GM10248 (cell line): ENCODE data around the gene AOPEP.
"Not testable (repeated sequence)": the region's sequence is repeated elsewhere in the genome, so short reads cannot be mapped to it uniquely, and the experiment has no call there.

Experiments
- CTCF ChIA-PET: fragments of 300-600 bp; sonication (Branson Sonifier 250); formaldehyde crosslinking; extraction: SDS; loops from one replicate; lab custom pipeline; 2021; ENCODE audit warnings: antibody characterized with exemption; lab: Yijun Ruan, JAX
- POLR2A ChIA-PET: fragments of 350-650 bp; sonication (Branson Sonifier 250); formaldehyde crosslinking; extraction: SDS; loops from one replicate; lab custom pipeline; 2020; ENCODE audit warnings: antibody characterized with exemption; lab: Yijun Ruan, JAX
- DNase-seq: peaks from one replicate; pipeline ENCODE4 v3.0.0; 2012; ENCODE audit errors: extremely low spot score
- CTCF ChIP-seq: IDR thresholded peaks from 2 replicates; pipeline ENCODE4 v1.5.1; 2012; ENCODE audit warnings: mild to moderate bottlenecking, low read depth; ENCODE audit errors: extremely low read depth, missing control alignments, control extremely low read depth

The AOPEP gene

GRCh38 chr9:94950579-94951323 is 224.3 kb downstream of the AOPEP start:
- POLR2A ChIA-PET: no interaction called here
- DNase-seq: no peak
- CTCF ChIA-PET: interaction anchor here (1.1 to 1.4 kb wide), 2 partner anchors 10 to 179 kb away, joined by 3 to 4 read pairs; no protein-coding TSS in a partner anchor
- TF ChIP-seq CTCF: no peak

DNA sequence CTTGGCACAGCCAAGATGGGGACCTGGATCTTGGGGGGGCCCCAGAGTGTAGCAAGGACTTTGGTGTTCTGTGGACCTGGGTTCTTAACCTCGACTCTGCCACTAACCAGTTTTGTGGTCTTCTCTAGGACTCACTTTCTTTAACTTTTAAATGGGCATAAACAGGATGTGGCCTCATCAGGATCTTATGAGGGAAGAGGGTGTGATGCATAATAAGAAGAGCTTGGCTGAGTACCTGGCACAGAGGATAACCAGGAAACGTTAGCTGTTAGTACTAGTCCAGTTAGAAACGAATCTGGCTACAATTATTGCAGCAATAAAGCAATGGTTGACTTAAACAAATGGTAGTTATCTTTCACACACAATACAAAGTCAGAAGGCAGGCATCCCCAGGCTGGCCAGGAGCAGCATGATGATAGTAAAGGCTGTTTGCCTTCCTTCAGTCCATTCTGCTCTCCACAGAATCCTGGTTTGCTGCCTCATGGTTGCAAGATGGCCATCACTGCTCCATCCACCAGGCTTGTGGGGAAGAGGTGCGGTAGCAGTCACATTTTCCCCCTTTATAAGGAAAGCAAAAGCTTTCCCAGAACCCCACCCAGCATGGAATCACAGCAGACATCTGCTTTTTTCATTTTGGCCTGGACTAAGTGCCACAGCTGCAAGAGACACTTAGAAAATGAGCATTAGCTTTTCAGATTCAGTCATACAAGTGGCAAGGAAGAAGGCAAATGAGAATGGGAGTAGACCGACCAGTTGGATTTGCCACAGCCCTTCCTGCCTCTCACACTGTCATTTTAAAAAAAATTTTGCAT is 225.0 kb downstream of the AOPEP start:
- CTCF ChIA-PET: interaction anchor here (1.1 to 1.4 kb wide), 2 partner anchors 11 to 179 kb away, joined by 3 to 4 read pairs; no protein-coding TSS in a partner anchor

GRCh38 chr9:94952565-94953373 is 226.3 kb downstream of the AOPEP start:
- no peak for TF ChIP-seq CTCF
- POLR2A ChIA-PET: no interaction called here
- DNase-seq: peak; percentile 44
- CTCF ChIA-PET: no interaction called here

More for the DNA sequence above, 225.0 kb downstream of the AOPEP start:
- POLR2A ChIA-PET: no interaction called here
- no peak for DNase-seq
- no peak for TF ChIP-seq CTCF

- no peak for TF ChIP-seq CTCF
- ChIA-PET CTCF (interaction anchor here (1.3 to 1.8 kb wide), 2 partner anchors 10 to 16 kb away, joined by 3 read pairs; no protein-coding TSS in a partner anchor), POLR2A (no interaction called here)
- no peak for DNase-seq
Measured at GRCh38 chr9:94956731-94957130, 230.2 kb downstream of the AOPEP start.

DNA sequence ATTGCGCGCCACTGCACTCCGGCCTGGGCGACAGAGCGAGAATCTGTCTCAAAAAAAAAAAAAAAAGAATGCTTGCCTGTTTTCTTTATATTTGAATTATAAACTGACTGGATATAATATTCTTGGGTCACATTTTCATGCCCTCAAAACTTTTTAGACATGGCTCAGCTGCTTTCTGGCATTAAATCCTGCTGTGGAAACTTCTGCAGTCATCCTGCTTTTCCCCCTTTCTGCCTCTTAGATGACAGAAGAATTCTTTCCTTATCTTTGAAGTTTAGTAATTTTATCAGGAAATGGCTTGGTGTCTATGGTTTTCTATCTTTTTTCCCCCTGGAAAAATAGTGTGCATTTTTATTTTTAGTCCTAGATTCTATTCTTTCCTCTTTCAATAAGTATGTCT is 234.5 kb downstream of the AOPEP start:
- POLR2A ChIA-PET: no interaction called here
- TF ChIP-seq CTCF: no peak
- CTCF ChIA-PET: no interaction called here
- no peak for DNase-seq

DNA sequence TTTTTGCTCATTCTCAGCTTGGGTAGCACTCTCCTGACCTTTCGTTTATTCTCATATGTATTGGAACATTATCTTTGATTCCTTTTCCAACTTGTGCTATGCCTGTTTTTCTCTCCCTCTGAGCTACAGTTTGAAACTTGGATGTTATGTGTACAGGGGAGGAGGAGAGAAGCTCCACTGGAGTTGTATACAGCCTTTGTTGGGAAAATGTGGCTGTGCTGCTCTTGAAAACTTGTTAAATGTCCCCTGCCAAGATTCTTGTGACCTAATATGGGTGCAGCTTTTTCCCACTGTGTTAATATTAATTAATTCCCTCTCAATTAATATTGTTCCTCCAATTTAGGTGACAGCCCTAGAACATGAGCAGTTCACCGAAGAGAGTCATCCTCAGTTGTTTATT is 235.4 kb downstream of the AOPEP start:
- CTCF ChIA-PET: no interaction called here

DNA sequence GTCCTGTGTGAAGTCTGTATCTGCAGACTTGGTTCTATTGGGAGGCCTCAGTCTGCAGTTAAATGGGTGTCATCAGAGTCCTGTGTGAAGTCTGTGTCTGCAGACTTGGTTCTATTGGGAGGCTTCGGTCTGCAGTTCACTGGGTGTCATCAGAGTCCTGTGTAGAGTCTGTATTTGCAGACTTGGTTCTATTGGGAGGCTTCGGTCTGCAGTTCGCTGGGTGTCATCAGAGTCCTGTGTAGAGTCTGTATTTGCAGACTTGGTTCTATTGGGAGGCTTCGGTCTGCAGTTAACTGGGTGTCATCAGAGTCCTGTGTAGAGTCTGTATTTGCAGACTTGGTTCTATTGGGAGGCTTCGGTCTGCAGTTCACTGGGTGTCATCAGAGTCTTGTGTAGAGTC is 239.1 kb downstream of the AOPEP start:
- DNase-seq, POLR2A ChIA-PET, CTCF ChIA-PET: not testable (repeated sequence)

More for the DNA sequence above, 235.4 kb downstream of the AOPEP start:
- POLR2A ChIA-PET: no interaction called here
- no peak for DNase-seq
- TF ChIP-seq CTCF: no peak

DNA sequence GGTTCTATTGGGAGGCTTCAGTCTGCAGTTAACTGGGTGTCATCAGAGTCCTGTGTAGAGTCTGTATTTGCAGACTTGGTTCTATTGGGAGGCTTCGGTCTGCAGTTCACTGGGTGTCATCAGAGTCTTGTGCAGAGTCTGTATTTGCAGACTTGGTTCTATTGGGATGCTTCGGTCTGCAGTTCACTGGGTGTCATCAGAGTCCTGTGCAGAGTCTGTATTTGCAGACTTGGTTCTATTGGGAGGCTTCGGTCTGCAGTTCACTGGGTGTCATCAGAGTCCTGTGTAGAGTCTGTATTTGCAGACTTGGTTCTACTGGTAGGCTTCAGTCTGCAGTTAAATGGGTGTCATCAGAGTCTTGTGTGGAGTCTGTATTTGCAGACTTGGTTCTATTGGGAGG is 239.5 kb downstream of the AOPEP start:
- POLR2A ChIA-PET, CTCF ChIA-PET, DNase-seq: not testable (repeated sequence)
